H1 (cell line): ENCODE measurements around the gene IGFBP3. TPM values are rescaled to one million over a fixed set of nuclear protein-coding genes. Genes with fewer than 3 reads are reported as not detected.

Experiments
- CHD7 ChIP-seq: fragments of 300-600 bp; sonication (generic); IDR thresholded peaks from 2 replicates; pipeline ENCODE4 v1.7.1; 2012; ENCODE audit warnings: low read length, moderate library complexity, mild to moderate bottlenecking, inconsistent platforms; ENCODE audit not compliant: insufficient replicate concordance
- EZH2 ChIP-seq: fragments of 200-600 bp; sonication (generic); IDR thresholded peaks from 2 replicates; pipeline ENCODE4 v1.7.1; 2012; ENCODE audit warnings: low read depth, mild to moderate bottlenecking, moderate library complexity, low read length, inconsistent platforms; ENCODE audit not compliant: severe bottlenecking
- polyA plus RNA-seq, 7 experiments: library from polyadenylated mRNA; depleted of rRNA in 3 of 7; stranded (reverse) in 5 of 7; unstranded in 2 of 7; fragments of >200 nt in 5 of 7; fragments of 200-250 nt in 2 of 7; gene quantifications; 1 replicate in 5 of 7; 2 replicates in 1 of 7; 4 replicates in 1 of 7; pipeline versions ENCODE4 v1.2.1 to v1.2.3, GENCODE V29; 2011 to 2013; ENCODE audit warnings: missing spikeins in 2 of 7, mixed read lengths in 2 of 7
- total RNA-seq: library from RNA; stranded (reverse); fragmentation: NEBNext Ultra II Directional; extraction: Animal tissue kit (Norgen Biotek cat#: 25700); gene quantifications from 2 replicates; pipeline ENCODE4 v1.2.1, GENCODE V29; 2021

IGFBP3 gene
- total and polyA plus RNA-seq, 2 of the 8 experiments (the other 6 are each of a cell fraction or from before 2014, with no cell fraction given): 5.5 to 12.1 TPM

- TF ChIP-seq CHD7 (no peak), EZH2 (no peak)
Measured at GRCh38 chr7:45940939-45941338, 19.9 kb upstream of the IGFBP3 start (continued).
